Endothelial cell of umbilical vein (primary cell): ENCODE data around the gene PIF1. TPM values are rescaled to one million over a fixed set of nuclear protein-coding genes. Genes with fewer than 3 reads are reported as not detected.

ENCODE experiments used
- BruUV-seq: library from RNA; stranded (reverse); fragments of 400-500 nt; replicated peaks from 2 replicates; lab custom pipeline; 2021; lab: Mats Ljungman, UMichigan
- CTCF ChIA-PET: fragments of 300-600, 350-600 bp; sonication (Branson Sonifier 250); formaldehyde crosslinking; loops from one replicate; lab custom pipeline; 2021; ENCODE audit warnings: antibody characterized with exemption, inconsistent platforms; lab: Charles Lee
- POLR2A ChIA-PET: fragments of 300-600, 350-600 bp; sonication (Branson Sonifier 250); formaldehyde crosslinking; loops from one replicate; lab custom pipeline; 2021; ENCODE audit warnings: antibody characterized with exemption, inconsistent platforms; lab: Charles Lee
- DNase-seq: peaks from one replicate; pipeline ENCODE4 v3.0.0-alpha.2; 2011; ENCODE audit warnings: low read depth, low spot score
- FAIRE-seq: peaks from 2 replicates; lab custom pipeline; 2011; peaks lifted over from hg19 to GRCh38; lab: Jason Lieb, UNC
- H2AFZ ChIP-seq: 2 replicates; pipeline ENCODE4 v1.6.0; 2012; ENCODE audit warnings: low read depth, low read length, control low read depth, inconsistent platforms
- H3K27ac ChIP-seq: 2 replicates; pipeline ENCODE4 v1.5.1; 2011; ENCODE audit warnings: low read depth, mild to moderate bottlenecking, control low read depth, low read length, moderate library complexity; ENCODE audit not compliant: insufficient read depth
- H3K27me3 ChIP-seq, 2 experiments: 2 replicates each; pipeline versions ENCODE4 v1.6.0 to v1.6.1; 2011; ENCODE audit warnings: low read length in 2 of 2, mixed read lengths in 1 of 2; ENCODE audit not compliant: control insufficient read depth in 2 of 2, insufficient read depth in 2 of 2
- H3K36me3 ChIP-seq, 2 experiments: 2 replicates in 1 of 2; 3 replicates in 1 of 2; pipeline ENCODE4 v1.5.1; 2011; ENCODE audit warnings: low read length in 2 of 2, mild to moderate bottlenecking in 1 of 2, moderate library complexity in 1 of 2; ENCODE audit not compliant: control insufficient read depth in 2 of 2, insufficient read depth in 2 of 2; ENCODE audit errors: extremely low read depth in 1 of 2
- H3K4me1 ChIP-seq: 3 replicates; pipeline ENCODE4 v1.5.1; 2011; ENCODE audit warnings: mild to moderate bottlenecking, low read length; ENCODE audit not compliant: control insufficient read depth, insufficient read depth; ENCODE audit errors: extremely low read depth
- H3K4me2 ChIP-seq: 2 replicates; pipeline ENCODE4 v1.6.1; 2011; ENCODE audit warnings: low read length, control low read depth, mixed read lengths; ENCODE audit not compliant: insufficient read depth
- H3K4me3 ChIP-seq, 3 experiments: fragments of 200-600 bp in 1 of 3; sonication (generic), shearing (Covaris generic) in 1 of 3; replicated peaks in 1 of 3; 2 replicates each; pipeline ENCODE4 v1.5.1; 2011 to 2016; ENCODE audit warnings: control low read depth in 3 of 3, low read length in 3 of 3, mild to moderate bottlenecking in 2 of 3, inconsistent platforms in 1 of 3, low read depth in 1 of 3, moderate library complexity in 1 of 3; ENCODE audit not compliant: insufficient read depth in 1 of 3
- H3K79me2 ChIP-seq: 2 replicates; pipeline ENCODE4 v1.6.0; 2012; ENCODE audit warnings: low read length, inconsistent platforms; ENCODE audit not compliant: control insufficient read depth, insufficient read depth
- H3K9ac ChIP-seq: replicated peaks from 2 replicates; pipeline ENCODE3; 2011; ENCODE audit warnings: low read length, control low read depth; ENCODE audit not compliant: insufficient read depth; ENCODE audit errors: extremely low read depth
- H3K9me1 ChIP-seq: replicated peaks from 3 replicates; pipeline ENCODE4 v1.6.0; 2011; ENCODE audit warnings: mild to moderate bottlenecking, low read length; ENCODE audit not compliant: control insufficient read depth, insufficient read depth; ENCODE audit errors: extremely low read depth
- H3K9me3 ChIP-seq: replicated peaks from 2 replicates; pipeline ENCODE4 v1.5.1; 2012; ENCODE audit warnings: low read length, inconsistent platforms; ENCODE audit not compliant: control insufficient read depth, insufficient read depth
- H4K20me1 ChIP-seq: replicated peaks from 2 replicates; pipeline ENCODE3; 2011; ENCODE audit warnings: mild to moderate bottlenecking, low read length; ENCODE audit not compliant: control insufficient read depth, insufficient read depth; ENCODE audit errors: extremely low read depth
- EZH2 ChIP-seq: IDR thresholded peaks from 2 replicates; pipeline ENCODE4 v1.6.1; 2012; ENCODE audit warnings: borderline replicate concordance, low read depth, mild to moderate bottlenecking, moderate library complexity, low read length, inconsistent platforms; ENCODE audit not compliant: severe bottlenecking
- FOS ChIP-seq: IDR thresholded peaks from 2 replicates; pipeline ENCODE4 v1.6.1; 2011; ENCODE audit warnings: mild to moderate bottlenecking, low read length, moderate library complexity, borderline replicate concordance; ENCODE audit not compliant: insufficient read depth
- GATA2 ChIP-seq: IDR thresholded peaks from 2 replicates; pipeline ENCODE4 v1.7.0; 2011; ENCODE audit warnings: low read depth, mild to moderate bottlenecking, moderate library complexity, mixed read lengths, low read length; ENCODE audit not compliant: insufficient read length, insufficient read depth
- JUN ChIP-seq: IDR thresholded peaks from 2 replicates; pipeline ENCODE4 v1.6.1; 2011; ENCODE audit warnings: borderline replicate concordance, low read depth; ENCODE audit not compliant: insufficient read length, insufficient read depth
- MYC ChIP-seq: IDR thresholded peaks from one replicate; pipeline ENCODE4 v1.6.1; 2011; ENCODE audit warnings: mild to moderate bottlenecking, low read depth, low read length
- POLR2A ChIP-seq: IDR thresholded peaks from 2 replicates; pipeline ENCODE4 v1.6.1; 2012; ENCODE audit warnings: low read depth, mild to moderate bottlenecking, control low read depth, low read length
- POLR2AphosphoS5 ChIP-seq: IDR thresholded peaks from 2 replicates; pipeline ENCODE4 v1.6.1; 2012; ENCODE audit warnings: low read depth, mild to moderate bottlenecking, control low read depth, low read length, moderate library complexity; ENCODE audit not compliant: insufficient read depth
- dilution Hi-C: fragments of 300-500 bp; cut with MboI; formaldehyde crosslinking; loops from one replicate; pipeline ENCODE4 v1.15.0; 2019; ENCODE audit warnings: low sequenced_read_pairs; ENCODE audit not compliant: extremely low pct_ligation_motif_present
- intact Hi-C: fragments of 100-400 bp; cut with micrococcal nuclease; formaldehyde crosslinking; loops from one replicate; pipeline ENCODE4 v1.10.0; 2022
- polyA plus RNA-seq, 4 experiments: library from polyadenylated mRNA; depleted of rRNA in 3 of 4; stranded (reverse) in 3 of 4; unstranded in 1 of 4; fragments of >200 nt; gene quantifications; 2 replicates each; pipeline versions ENCODE4 v1.2.1 to v1.2.3, GENCODE V29; 2011 to 2012; ENCODE audit warnings: missing spikeins in 1 of 4
- total RNA-seq: library from RNA; stranded (reverse); gene quantifications from 2 replicates; pipeline ENCODE4 v1.2.3, GENCODE V29; 2021
- TF ChIP-seq, protein P1 (sequence below), 2 donors: IDR thresholded peaks; 1 replicate in 1 of 2; 2 replicates in 1 of 2; pipeline ENCODE4 v1.5.1; 2011; ENCODE audit warnings: low read length in 2 of 2, mild to moderate bottlenecking in 2 of 2, moderate library complexity in 2 of 2, control low read depth in 1 of 2, inconsistent platforms in 1 of 2, low read depth in 1 of 2; ENCODE audit not compliant: insufficient read depth in 1 of 2; ENCODE audit errors: extremely low read depth in 1 of 2
- TF ChIP-seq, protein P2 (sequence below): IDR thresholded peaks from 2 replicates; pipeline ENCODE4 v1.6.1; 2011; ENCODE audit not compliant: insufficient read depth, insufficient read length

The PIF1 gene
- total and polyA plus RNA-seq, 2 donors (not counting 3 experiments of a cell fraction or from before 2014, with no cell fraction given), result 18.6 to 52.7 TPM

DNA sequence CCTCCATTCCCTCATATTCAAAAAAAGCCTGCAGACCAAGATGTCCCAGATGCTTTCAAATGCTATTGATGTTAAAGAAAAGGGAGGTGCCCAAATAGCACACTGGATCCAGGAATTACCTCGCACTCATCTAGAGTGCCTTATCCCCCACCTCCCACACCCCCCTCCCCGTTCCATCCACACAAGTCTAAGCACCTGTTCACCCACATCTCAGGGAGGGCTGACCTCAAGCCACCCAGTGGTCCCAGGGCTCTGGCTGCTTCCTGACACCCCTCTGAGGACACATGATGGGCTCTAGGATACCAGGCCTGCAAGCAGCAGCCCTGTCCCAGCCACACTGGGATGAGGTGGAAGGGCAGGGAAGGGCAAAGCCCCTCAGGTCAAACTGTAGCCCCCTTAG, 54.8 kb downstream of the PIF1 start:
- no peak overlapping the region for H3K27ac ChIP-seq
- no peak overlapping the region for H2AFZ ChIP-seq
- H3K9ac ChIP-seq, result no peak overlapping the region
- H3K9me1 ChIP-seq, result no peaks in the 10 kb centered on the region
- H3K4me3 ChIP-seq, result no peak overlapping the region
- H4K20me1 ChIP-seq, result no peaks in the 10 kb centered on the region
- H3K4me1 ChIP-seq, result no peaks in the 10 kb centered on the region
- no TSS peak for BruUV-seq
- dilution Hi-C loops (no loop called here), intact Hi-C loops (no loop called here)
- no peak overlapping the region for H3K4me2 ChIP-seq
- H3K27me3 ChIP-seq, result no peaks in the 10 kb centered on the region
- no peak for FAIRE-seq
- H3K9me3 ChIP-seq, result no peaks in the 10 kb centered on the region
- DNase-seq, result no peak
- CTCF ChIA-PET, result no interaction called here
- TF ChIP-seq MYC (no peak), POLR2A (no peak), FOS (no peak), EZH2 (no peak), POLR2AphosphoS5 (no peak), GATA2 (no peak), JUN (no peak)
- TF ChIP-seq, protein P1, sequence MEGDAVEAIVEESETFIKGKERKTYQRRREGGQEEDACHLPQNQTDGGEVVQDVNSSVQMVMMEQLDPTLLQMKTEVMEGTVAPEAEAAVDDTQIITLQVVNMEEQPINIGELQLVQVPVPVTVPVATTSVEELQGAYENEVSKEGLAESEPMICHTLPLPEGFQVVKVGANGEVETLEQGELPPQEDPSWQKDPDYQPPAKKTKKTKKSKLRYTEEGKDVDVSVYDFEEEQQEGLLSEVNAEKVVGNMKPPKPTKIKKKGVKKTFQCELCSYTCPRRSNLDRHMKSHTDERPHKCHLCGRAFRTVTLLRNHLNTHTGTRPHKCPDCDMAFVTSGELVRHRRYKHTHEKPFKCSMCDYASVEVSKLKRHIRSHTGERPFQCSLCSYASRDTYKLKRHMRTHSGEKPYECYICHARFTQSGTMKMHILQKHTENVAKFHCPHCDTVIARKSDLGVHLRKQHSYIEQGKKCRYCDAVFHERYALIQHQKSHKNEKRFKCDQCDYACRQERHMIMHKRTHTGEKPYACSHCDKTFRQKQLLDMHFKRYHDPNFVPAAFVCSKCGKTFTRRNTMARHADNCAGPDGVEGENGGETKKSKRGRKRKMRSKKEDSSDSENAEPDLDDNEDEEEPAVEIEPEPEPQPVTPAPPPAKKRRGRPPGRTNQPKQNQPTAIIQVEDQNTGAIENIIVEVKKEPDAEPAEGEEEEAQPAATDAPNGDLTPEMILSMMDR (IDR thresholded peaks at IDR 0.05; ENCODE audit: extremely low read depth in 1 of 2, insufficient read depth in 1 of 2, low read depth in 1 of 2, low read length in 2 of 2), result no peak
- TF ChIP-seq, protein P2, sequence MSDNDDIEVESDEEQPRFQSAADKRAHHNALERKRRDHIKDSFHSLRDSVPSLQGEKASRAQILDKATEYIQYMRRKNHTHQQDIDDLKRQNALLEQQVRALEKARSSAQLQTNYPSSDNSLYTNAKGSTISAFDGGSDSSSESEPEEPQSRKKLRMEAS, result no peak
- POLR2A ChIA-PET, result no interaction called here
- H3K36me3 ChIP-seq, result no peaks in the 10 kb centered on the region
- H3K79me2 ChIP-seq, result no peaks in the 10 kb centered on the region
